AG09309 (cell line): ENCODE data around the gene ABHD10.
A peak's percentile ranks its signal among the peaks of the same experiment; 100 is the strongest.

Experiments
- DNase-seq: peaks from one replicate; pipeline ENCODE4 v3.0.0-alpha.2; 2010; ENCODE audit warnings: low read depth
- H3K4me3 ChIP-seq: 2 replicates; pipeline ENCODE4 v1.5.1; 2011; ENCODE audit warnings: mild to moderate bottlenecking, low read depth, low read length, moderate library complexity; ENCODE audit not compliant: control insufficient read depth
- TF ChIP-seq, protein P1 (sequence below): IDR thresholded peaks from 2 replicates; pipeline ENCODE4 v1.5.1; 2011; ENCODE audit warnings: mild to moderate bottlenecking, low read depth, low read length, inconsistent platforms; ENCODE audit not compliant: insufficient read depth, control insufficient read depth; ENCODE audit errors: missing control alignments

ABHD10 gene

DNA sequence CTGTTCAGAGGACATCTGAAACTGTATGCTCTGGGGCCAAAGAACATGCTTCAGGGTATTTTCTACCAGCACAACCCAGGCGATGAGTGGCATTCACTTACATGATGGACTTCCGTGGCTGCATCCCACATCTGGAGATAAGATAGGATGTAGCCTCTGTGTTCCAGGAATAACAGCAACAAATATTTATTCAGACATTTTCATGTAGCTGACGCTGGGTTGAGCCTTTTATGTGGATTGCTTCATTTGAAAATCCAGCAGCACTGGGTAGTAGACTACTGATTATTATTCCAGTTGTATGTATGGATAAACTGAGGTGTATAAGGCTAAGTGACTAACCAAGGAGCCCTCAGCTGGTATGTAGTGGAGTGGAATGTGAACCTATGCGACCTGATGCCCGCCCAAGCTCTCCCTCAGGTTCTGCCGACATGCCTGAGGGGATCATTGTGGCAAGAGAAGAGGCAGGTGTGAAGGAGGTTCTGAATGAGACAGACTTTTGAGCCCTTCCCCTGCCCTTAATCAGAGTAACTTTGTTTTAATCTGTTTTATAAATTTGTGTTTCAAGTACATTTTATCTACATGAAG lies 25.9 kb upstream of the ABHD10 start:
- no peak for DNase-seq
- H3K4me3 ChIP-seq = no peak overlapping the region
- TF ChIP-seq, protein P1, sequence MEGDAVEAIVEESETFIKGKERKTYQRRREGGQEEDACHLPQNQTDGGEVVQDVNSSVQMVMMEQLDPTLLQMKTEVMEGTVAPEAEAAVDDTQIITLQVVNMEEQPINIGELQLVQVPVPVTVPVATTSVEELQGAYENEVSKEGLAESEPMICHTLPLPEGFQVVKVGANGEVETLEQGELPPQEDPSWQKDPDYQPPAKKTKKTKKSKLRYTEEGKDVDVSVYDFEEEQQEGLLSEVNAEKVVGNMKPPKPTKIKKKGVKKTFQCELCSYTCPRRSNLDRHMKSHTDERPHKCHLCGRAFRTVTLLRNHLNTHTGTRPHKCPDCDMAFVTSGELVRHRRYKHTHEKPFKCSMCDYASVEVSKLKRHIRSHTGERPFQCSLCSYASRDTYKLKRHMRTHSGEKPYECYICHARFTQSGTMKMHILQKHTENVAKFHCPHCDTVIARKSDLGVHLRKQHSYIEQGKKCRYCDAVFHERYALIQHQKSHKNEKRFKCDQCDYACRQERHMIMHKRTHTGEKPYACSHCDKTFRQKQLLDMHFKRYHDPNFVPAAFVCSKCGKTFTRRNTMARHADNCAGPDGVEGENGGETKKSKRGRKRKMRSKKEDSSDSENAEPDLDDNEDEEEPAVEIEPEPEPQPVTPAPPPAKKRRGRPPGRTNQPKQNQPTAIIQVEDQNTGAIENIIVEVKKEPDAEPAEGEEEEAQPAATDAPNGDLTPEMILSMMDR = no peak

- TF ChIP-seq, protein P1 = no peak
- DNase-seq = peak; percentile 86
- no peak overlapping the region for H3K4me3 ChIP-seq
Measured at GRCh38 chr3:111954228-111954990, 24.4 kb upstream of the ABHD10 start.

GRCh38 chr3:111955876-111956275 lies 22.9 kb upstream of the ABHD10 start:
- DNase-seq = no peak
- TF ChIP-seq, protein P1 = no peak

DNA sequence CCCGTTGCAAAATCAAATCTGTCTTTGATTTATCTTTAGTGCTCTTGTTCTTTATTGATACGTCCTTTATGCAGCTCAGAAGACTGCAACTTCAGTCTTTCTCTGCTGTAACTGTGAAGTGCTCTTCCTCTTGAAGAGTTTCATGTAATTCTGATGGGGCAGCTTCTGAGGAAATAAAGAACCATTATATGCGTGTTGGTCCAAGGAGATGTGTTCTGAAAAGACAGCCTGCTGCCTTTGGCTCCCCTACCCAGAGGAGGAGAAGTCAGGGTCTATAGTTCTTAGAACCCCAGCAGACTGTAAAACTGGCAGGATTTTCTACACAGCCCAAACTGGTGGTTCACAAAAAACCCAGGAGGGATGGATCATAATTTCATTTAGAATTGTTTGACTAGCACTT lies 22.4 kb upstream of the ABHD10 start:
- no peak overlapping the region for H3K4me3 ChIP-seq
- DNase-seq = no peak
- TF ChIP-seq, protein P1 = no peak

More at GRCh38 chr3:111955876-111956275, 22.9 kb upstream of the ABHD10 start:
- H3K4me3 ChIP-seq = no peak overlapping the region

DNA sequence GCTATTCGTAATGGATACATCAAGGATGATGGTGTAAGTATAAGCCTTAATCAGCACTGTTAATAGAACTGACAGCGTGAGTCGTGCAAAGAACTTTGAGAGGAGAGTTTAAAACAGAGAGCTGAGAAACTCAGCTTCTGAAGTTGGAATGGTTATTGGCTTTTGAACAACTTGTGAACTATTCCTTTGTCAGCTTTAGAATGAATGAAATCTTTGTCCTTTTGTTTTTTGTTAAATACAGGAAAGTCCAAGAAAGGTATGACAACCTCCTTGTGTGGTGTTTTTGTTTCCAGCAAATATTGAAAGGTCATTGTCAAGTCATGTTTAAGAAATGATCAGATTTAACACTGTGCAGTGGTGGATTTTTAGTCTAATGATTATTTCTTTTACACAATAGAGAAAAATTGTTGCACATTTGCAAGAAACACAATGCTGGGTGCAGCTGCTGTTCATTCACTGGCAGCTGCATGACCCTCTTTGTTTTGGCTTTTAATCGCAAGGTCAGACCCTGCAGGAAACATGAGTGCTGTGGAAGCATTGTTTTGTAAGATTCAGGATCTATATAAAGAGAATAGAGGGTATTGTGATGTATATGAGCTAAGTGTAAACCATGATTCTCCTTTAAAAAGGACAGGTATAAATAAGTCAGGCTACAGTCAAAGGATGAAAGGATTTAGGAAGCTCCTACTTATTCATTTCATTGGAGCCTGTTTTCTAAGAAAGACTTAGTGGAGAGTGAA lies 21.7 kb upstream of the ABHD10 start:
- TF ChIP-seq, protein P1 = no peak
- DNase-seq = no peak
- no peak overlapping the region for H3K4me3 ChIP-seq

DNA sequence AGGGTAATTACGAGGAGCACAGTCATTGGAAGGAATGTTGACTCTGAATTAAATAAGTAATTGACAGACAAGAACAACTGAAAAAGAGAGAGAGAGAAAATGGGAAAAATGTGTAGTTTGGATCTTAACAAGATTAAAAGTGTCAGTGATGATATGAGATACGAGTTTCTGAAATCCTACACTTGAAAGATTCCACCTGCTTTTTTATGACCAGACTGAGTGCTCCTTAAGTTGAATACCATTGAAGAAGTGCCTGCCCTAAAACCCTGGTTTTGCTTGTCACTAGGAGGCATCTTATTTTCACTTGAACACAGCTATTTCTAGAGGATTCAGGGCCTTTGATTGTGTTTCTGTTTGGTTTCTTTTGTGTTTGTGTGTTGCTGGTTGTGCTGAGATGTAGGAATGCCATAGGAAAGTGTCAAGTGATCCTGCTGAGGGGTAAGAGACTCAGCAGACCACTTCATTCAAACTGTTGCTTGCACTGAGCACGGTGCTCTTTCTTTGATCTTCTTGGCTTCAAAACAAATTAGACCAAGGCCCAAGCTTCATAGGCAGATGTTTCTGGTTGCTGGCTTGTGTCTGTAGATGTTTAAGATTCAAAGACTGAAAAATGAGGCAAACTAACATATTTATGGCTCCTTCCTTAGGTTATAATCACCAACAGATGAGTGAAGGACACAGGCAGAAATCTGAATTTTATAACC lies 17.2 kb upstream of the ABHD10 start:
- no peak overlapping the region for H3K4me3 ChIP-seq
- TF ChIP-seq, protein P1 = no peak

More for the DNA sequence above, 17.2 kb upstream of the ABHD10 start:
- no peak for DNase-seq
